Right lobe of liver (tissue), 4 donors: Measurements from ENCODE around the gene CCR3.

Experiments
- CTCF ChIP-seq, 4 donors: fragments of 200-600 bp in 3 of 4; fragments of 450-650 bp in 1 of 4; IDR thresholded peaks; one replicate each; pipeline versions ENCODE4 v1.5.1 to v1.8.0; 2016 to 2022; ENCODE audit warnings: antibody characterized with exemption in 4 of 4, mild to moderate bottlenecking in 2 of 4
- POLR2A ChIP-seq: fragments of 450-650 bp; IDR thresholded peaks from one replicate; pipeline ENCODE4 v1.6.1; 2017; ENCODE audit warnings: antibody characterized with exemption, mild to moderate bottlenecking
- donor health status: DM: no; HTN: no; CAD: no.
- donor health status: DM: no; HTN: no; CAD: no.
- donor health status: DM: no; HTN: yes; CAD: no.

DNA sequence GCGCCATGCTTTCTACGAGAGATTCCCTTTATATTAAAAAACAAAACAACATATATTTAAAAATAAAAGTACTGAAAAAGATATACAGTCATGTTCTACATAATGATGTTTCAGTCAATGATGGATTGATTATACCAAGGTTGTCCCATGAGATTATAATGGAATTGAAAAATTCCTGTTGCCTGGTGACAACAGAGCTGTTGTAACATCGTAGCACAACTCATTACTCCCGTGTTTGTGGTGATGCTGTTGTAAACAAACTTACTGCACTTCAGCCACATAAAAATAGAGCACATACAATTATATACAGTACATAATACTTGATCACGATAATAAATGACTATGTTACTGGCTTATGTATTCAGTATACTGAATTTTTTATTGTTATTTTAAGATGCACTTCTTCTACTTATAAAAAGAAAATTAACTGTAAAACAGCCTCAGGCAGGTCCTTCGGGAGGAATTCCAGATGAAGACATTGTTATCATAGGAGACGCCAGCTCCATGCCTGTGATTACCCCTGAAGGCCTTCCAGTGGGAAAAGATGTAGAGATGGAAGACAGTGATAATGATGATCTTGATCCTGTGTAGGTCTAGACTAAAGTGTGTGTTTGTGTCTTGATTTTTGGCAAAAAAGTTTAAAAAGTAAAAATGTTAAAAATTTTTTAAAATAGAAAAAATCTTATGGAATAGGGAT, 45.9 kb upstream of the CCR3 start:
- TF ChIP-seq CTCF (IDR thresholded peaks at IDR 0.05) (no peak), POLR2A (no peak)
